Measurements from ENCODE around the gene CBFA2T3. TPM values are rescaled to one million over a fixed set of nuclear protein-coding genes. Genes with fewer than 3 reads are reported as not detected.
"Not testable (repeated sequence)": the region's sequence is repeated elsewhere in the genome, so short reads cannot be mapped to it uniquely, and the experiment has no call there.

The CBFA2T3 gene
- total and polyA plus RNA-seq, 4 donors = 4.7 to 11.8 (median 6.6) TPM

- ATAC-seq (ENCODE audit: insufficient read depth, low FRiP score) = no peak
- Histone ChIP-seq H3K27ac (ENCODE audit: low read depth in 1 of 2, low read length in 1 of 2) (no peak overlapping the region), H3K27me3 (ENCODE audit: control insufficient read depth in 3 of 3, insufficient read depth in 3 of 3, low read length in 2 of 3) (no peaks in the 10 kb centered on the region), H3K36me3 (ENCODE audit: control insufficient read depth in 4 of 4, insufficient read depth in 4 of 4, low read length in 4 of 4) (peaks cover 0 to 14% (median 0%) of the 10 kb centered on the region in 4 donors), H3K9me3 (ENCODE audit: control insufficient read depth in 4 of 4, insufficient read depth in 3 of 4, low read length in 3 of 4) (no peaks in the 10 kb centered on the region), H3K4me3 (no peak overlapping the region), H3K9ac (ENCODE audit: insufficient read depth in 1 of 2, low read length in 2 of 2) (no peak overlapping the region), H3K4me1 (ENCODE audit: control insufficient read depth in 5 of 5, insufficient read depth in 5 of 5, low read length in 5 of 5) (peaks cover 0 to 14% (median 0%) of the 10 kb centered on the region in 5 donors)
- TF ChIP-seq CTCF (IDR thresholded peaks at IDR 0.05; ENCODE audit: control extremely low read depth, extremely low read depth) = no peak
- DNase-seq = no peak
- 95% methylated on average over 22 of the region's 22 CpGs for WGBS, 2 donors
Measured at GRCh38 chr16:88895335-88895734, 81.7 kb downstream of the CBFA2T3 start.

DNA sequence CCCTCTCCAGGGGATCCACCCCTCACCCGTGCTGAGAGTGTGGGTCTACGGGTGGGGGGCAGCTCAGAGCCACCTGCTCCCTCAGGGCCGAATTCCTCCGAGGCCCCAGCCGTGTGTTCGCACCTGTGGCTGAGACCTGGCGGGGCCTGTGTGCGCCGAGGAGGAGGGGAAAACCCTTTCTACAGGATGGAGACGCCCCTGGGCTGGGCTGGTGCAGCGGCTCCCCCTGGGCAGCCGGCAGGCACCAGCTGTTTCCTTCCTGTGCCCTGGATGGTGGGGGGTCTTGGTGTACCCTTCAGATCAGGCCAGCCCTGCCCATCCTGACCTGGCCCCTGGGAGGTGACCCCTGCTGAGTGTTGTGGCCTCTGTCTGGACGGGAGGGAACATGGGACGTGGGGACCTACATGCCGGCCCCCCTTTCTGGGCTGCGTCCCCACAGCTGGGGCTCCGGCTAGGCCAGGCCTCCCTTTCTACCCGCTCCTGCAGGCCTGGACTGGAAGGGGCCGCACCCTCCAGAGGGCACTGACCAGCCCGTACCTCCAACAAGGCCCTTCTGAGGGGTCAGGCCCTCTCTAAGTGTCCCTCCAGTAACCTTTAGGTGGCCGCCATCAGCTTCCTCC, 82.2 kb downstream of the CBFA2T3 start:
- H3K27me3 ChIP-seq (ENCODE audit: control insufficient read depth in 3 of 3, insufficient read depth in 3 of 3, low read length in 2 of 3) = no peaks in the 10 kb centered on the region
- peaks cover 0 to 14% (median 0%) of the 10 kb centered on the region in 4 donors for H3K36me3 ChIP-seq (ENCODE audit: control insufficient read depth in 4 of 4, insufficient read depth in 4 of 4, low read length in 4 of 4)
- no peak for DNase-seq
- 73 to 76% methylated on average over 19 to 21 of the region's 21 CpGs for WGBS, 2 donors
- no peaks in the 10 kb centered on the region for H3K9me3 ChIP-seq (ENCODE audit: control insufficient read depth in 4 of 4, insufficient read depth in 3 of 4, low read length in 3 of 4)
- ATAC-seq (ENCODE audit: insufficient read depth, low FRiP score) = no peak
- no peak for TF ChIP-seq CTCF (IDR thresholded peaks at IDR 0.05; ENCODE audit: control extremely low read depth, extremely low read depth)
- H3K4me3 ChIP-seq = no peak overlapping the region
- no peak overlapping the region for H3K27ac ChIP-seq (ENCODE audit: low read depth in 1 of 2, low read length in 1 of 2)
- peaks cover 0 to 8% (median 0%) of the 10 kb centered on the region in 5 donors for H3K4me1 ChIP-seq (ENCODE audit: control insufficient read depth in 5 of 5, insufficient read depth in 5 of 5, low read length in 5 of 5)
- H3K9ac ChIP-seq (ENCODE audit: insufficient read depth in 1 of 2, low read length in 2 of 2) = no peak overlapping the region

GRCh38 chr16:88894266-88894665, 82.7 kb downstream of the CBFA2T3 start:
- not testable (repeated sequence) for DNase-seq; H3K4me3 ChIP-seq; H3K27me3 ChIP-seq (ENCODE audit: control insufficient read depth in 3 of 3, insufficient read depth in 3 of 3, low read length in 2 of 3); H3K9ac ChIP-seq (ENCODE audit: insufficient read depth in 1 of 2, low read length in 2 of 2); H3K9me3 ChIP-seq (ENCODE audit: control insufficient read depth in 4 of 4, insufficient read depth in 3 of 4, low read length in 3 of 4); ATAC-seq (ENCODE audit: insufficient read depth, low FRiP score); H3K27ac ChIP-seq (ENCODE audit: low read depth in 1 of 2, low read length in 1 of 2); H3K4me1 ChIP-seq (ENCODE audit: control insufficient read depth in 5 of 5, insufficient read depth in 5 of 5, low read length in 5 of 5)
- H3K36me3 ChIP-seq (ENCODE audit: control insufficient read depth in 4 of 4, insufficient read depth in 4 of 4, low read length in 4 of 4) = peaks cover 0 to 14% (median 0%) of the 10 kb centered on the region in 4 donors
- 75 to 98% methylated on average over 4 of the region's 6 CpGs for WGBS, 2 donors

GRCh38 chr16:88893127-88893968, 83.7 kb downstream of the CBFA2T3 start:
- no peak for TF ChIP-seq CTCF (IDR thresholded peaks at IDR 0.05; ENCODE audit: control extremely low read depth, extremely low read depth)
- no peaks in the 10 kb centered on the region for H3K4me1 ChIP-seq (ENCODE audit: control insufficient read depth in 5 of 5, insufficient read depth in 5 of 5, low read length in 5 of 5)
- WGBS, 2 donors = 92 to 98% methylated on average over 19 of the region's 19 CpGs

More at GRCh38 chr16:88893127-88893968, 83.7 kb downstream of the CBFA2T3 start:
- no peak for ATAC-seq (ENCODE audit: insufficient read depth, low FRiP score)
- Histone ChIP-seq H3K27ac (ENCODE audit: low read depth in 1 of 2, low read length in 1 of 2) (no peak overlapping the region), H3K4me3 (no peak overlapping the region), H3K9me3 (ENCODE audit: control insufficient read depth in 4 of 4, insufficient read depth in 3 of 4, low read length in 3 of 4) (no peaks in the 10 kb centered on the region), H3K9ac (ENCODE audit: insufficient read depth in 1 of 2, low read length in 2 of 2) (no peak overlapping the region), H3K27me3 (ENCODE audit: control insufficient read depth in 3 of 3, insufficient read depth in 3 of 3, low read length in 2 of 3) (no peaks in the 10 kb centered on the region), H3K36me3 (ENCODE audit: control insufficient read depth in 4 of 4, insufficient read depth in 4 of 4, low read length in 4 of 4) (peaks cover 0 to 14% (median 0%) of the 10 kb centered on the region in 4 donors)
- no peak for DNase-seq
